Epithelial cell of proximal tubule (primary cell): ENCODE results near the gene RHOBTB3. TPM values are rescaled to one million over a fixed set of nuclear protein-coding genes. Genes with fewer than 3 reads are reported as not detected.

Experiments used
- DNase-seq: peaks from one replicate; pipeline ENCODE4 v3.0.0-alpha.2; 2011; ENCODE audit warnings: low read depth
- H3K4me3 ChIP-seq: 2 replicates; pipeline ENCODE4 v1.5.1; 2011; ENCODE audit warnings: low read depth, mild to moderate bottlenecking, low read length
- total RNA-seq: library from RNA; depleted of rRNA; stranded (reverse); fragments of >200 nt; gene quantifications from 2 replicates; pipeline ENCODE4 v1.2.3, GENCODE V29; 2015
- TF ChIP-seq, protein P1 (sequence below): conservative IDR thresholded peaks from 2 replicates; pipeline ENCODE4 v1.5.1; 2012; ENCODE audit warnings: low read depth, mild to moderate bottlenecking, low read length

The RHOBTB3 gene
- total RNA-seq, 1 donor from 2014 or later: 39.9 TPM

DNA sequence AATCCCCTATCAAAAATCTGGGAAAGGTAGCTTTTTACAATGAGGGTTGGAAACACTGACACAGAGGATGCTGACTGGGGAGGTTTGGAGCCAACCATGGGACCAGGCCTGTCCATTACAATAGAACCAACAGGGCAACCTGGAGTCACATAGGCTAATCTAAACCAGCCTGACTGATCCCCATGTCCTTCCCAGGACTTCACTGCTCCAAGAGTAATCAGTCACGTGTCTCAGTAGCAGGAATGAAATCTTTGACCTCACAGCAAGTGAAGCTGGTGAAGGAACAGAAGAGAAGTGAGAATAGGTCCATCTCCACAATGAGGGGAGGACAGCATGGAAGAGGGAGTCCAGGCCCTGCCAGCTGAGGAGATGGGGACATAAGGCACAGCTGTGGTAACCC is 107.4 kb downstream of the RHOBTB3 start:
- TF ChIP-seq, protein P1, sequence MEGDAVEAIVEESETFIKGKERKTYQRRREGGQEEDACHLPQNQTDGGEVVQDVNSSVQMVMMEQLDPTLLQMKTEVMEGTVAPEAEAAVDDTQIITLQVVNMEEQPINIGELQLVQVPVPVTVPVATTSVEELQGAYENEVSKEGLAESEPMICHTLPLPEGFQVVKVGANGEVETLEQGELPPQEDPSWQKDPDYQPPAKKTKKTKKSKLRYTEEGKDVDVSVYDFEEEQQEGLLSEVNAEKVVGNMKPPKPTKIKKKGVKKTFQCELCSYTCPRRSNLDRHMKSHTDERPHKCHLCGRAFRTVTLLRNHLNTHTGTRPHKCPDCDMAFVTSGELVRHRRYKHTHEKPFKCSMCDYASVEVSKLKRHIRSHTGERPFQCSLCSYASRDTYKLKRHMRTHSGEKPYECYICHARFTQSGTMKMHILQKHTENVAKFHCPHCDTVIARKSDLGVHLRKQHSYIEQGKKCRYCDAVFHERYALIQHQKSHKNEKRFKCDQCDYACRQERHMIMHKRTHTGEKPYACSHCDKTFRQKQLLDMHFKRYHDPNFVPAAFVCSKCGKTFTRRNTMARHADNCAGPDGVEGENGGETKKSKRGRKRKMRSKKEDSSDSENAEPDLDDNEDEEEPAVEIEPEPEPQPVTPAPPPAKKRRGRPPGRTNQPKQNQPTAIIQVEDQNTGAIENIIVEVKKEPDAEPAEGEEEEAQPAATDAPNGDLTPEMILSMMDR: no peak
- DNase-seq: no peak
- no peak overlapping the region for H3K4me3 ChIP-seq

DNA sequence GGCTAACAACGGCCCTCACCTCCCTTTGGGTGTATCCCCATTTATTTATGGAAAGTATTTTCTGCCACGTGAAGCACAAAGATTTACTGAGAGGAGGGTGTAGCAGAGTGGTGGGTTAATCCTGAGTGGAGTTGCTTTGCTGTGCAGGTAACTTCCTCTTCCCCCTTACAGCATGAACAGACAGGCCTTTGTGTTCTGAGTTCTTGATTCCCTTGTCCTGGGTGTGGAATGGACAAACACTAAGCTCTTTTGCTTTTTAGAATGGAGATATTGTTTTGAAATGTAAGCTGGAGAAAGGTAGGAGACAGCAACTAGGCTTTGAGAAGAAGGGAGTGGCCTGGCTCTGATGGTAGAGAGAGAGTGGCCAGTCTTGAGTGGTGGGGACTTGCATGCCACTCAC is 108.5 kb downstream of the RHOBTB3 start:
- H3K4me3 ChIP-seq: no peak overlapping the region
- TF ChIP-seq, protein P1: no peak
- no peak for DNase-seq

DNA sequence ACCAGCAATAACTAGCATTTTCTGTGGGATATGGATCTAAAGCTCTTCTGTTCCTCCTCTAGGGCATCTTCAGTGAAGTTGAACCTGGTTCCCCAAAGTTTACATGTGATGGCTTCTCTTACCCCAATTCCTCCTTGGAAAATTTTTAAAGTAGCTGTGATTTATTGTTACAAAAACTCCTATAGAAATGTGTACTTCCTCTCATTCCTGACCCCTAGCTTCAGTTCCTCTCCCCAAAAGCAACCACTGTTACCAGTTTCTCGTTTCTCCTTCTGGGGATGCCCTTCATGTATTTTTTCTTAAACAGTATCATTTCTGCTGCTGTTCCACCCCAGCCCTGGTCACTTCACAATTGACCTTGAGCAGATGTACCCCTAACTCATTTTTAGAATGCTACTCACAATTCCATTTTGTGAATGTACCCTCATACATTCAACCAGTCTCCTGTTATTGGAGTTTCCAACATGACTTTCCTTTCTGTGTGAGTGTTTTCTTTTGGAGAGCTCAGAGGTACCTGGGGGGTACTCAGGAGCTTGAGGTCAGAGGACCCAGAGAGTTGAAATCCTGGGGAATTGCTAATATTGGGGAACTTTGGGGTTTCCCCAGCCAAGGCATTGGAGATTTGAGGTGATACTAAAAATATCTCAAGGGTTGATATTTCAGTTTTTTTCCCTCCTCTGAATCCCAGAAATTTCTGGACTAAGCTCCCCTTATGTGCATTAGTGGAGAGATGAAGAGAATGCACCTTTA is 110.0 kb downstream of the RHOBTB3 start:
- H3K4me3 ChIP-seq: no peak overlapping the region
- no peak for DNase-seq
- TF ChIP-seq, protein P1: no peak

DNA sequence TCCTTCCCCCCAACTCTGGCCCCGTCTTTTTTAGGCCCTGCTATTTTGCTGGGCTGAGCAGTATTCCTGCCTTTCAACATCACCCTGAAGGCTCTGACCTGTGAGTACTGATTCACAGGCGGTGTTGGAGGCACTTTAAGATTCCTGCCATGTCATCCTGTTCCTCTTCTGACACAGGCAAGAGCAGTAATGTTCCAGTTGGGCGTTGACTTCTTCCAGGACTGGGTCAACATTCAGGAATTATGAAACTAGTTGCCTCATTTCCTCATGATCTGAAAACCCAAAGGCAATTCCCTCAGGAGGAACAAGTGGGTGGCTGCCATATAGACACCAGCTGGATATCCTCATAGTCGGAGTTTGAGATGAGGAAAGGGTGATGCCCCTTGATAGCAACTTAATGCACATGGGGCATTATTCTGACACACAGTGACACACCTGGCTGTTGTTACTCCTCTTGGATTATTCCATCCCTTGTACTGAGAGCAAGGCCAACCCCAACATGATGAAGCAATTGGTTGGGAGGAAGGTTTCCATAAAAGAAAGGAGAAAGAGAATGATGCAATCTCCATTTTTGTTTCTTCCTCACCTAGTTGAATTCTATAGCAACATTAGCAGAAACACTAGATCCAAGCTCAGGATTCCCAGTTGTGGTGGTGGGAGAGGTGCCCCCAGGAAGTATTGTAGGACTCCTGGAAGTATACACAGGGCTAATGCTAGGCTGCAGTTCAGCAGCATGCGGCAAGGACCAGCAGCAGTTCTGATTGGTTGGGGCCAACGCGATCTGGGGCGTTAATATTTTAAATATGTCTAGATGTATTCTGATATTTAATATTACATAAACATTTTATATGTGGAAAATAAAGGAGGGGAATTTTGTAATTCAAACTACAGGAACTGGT is 111.0 kb downstream of the RHOBTB3 start:
- DNase-seq: no peak
- H3K4me3 ChIP-seq: no peak overlapping the region
- TF ChIP-seq, protein P1: no peak

DNA sequence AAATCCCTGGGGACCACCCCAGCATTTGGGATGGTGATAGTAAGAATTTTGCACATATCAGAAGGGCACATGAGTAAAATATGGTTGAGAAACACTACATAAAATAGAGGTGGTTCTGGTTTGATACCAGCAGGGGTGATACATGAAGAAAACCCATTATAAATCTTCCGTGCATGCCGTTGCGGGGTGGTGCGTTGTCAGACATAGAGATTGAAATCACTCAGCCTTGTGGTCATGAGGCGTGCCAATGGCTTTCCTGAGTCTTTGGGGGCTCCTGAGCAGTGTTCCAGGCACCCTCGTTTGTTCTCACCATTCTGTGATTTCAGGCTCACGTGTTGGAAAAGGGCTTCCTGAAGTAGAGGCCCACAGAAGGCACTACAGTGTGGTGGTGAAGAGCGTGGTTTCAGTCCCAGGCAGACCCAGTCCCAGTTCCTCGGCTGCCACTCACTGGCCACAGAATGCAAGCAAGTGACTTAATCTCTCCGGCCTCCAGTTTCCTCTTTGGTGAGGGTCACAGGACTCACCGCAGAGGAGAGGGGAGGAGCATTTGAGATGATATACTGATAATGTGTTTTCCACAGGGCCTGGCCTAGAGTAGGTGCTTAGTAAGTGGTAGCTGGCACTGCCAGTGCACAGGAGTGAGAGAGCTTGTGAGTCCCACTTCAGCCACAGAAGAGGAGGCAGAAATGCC is 111.9 kb downstream of the RHOBTB3 start:
- TF ChIP-seq, protein P1: peak; percentile 42
- H3K4me3 ChIP-seq: no peak overlapping the region
- DNase-seq: no peak

DNA sequence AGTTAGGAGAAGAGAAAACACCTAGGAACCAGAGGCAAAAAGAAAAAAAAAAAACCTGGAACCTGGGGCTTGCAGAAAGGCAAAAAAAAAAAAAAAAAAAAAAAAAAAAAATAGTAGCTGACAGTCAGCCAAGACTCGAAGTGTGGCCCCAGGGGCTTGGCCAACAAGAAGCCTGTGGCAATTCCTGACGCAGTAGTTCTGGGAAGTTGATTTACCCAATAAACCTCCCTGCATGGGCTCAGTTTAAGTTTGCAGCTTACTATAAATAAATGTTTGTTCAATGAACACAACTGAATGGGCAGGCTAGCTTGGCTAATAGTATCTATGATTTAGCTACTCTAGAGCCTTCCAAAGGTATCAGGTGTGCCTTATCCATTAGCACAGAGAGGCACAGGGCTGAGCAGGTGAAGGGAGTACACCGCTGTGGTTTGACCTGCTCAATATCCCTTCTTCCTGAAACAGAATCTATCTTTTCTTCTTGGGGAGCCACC is 112.6 kb downstream of the RHOBTB3 start:
- no peak overlapping the region for H3K4me3 ChIP-seq
- TF ChIP-seq, protein P1: no peak
- no peak for DNase-seq
